GF-D8 (cell line): ENCODE data around the gene ZNF777.
A peak's percentile ranks its signal among the peaks of the same experiment; 100 is the strongest.

Experiments
- DNase-seq: peaks from one replicate; lab custom pipeline; 2025; lab: John Stamatoyannopoulos, UW

ZNF777 gene

GRCh38 chr7:149476791-149477190 lies 15.9 kb upstream of the ZNF777 start:
- DNase-seq = no peak

GRCh38 chr7:149475121-149476045 lies 14.5 kb upstream of the ZNF777 start:
- DNase-seq = no peak

- DNase-seq = no peak
Observed at GRCh38 chr7:149474309-149475120, 13.7 kb upstream of the ZNF777 start.

- no peak for DNase-seq
Observed at GRCh38 chr7:149473251-149473650, 12.4 kb upstream of the ZNF777 start.

GRCh38 chr7:149471289-149471953 lies 10.6 kb upstream of the ZNF777 start:
- DNase-seq = no peak

GRCh38 chr7:149469806-149470205 lies 8.9 kb upstream of the ZNF777 start:
- no peak for DNase-seq

GRCh38 chr7:149468208-149468607 lies 7.3 kb upstream of the ZNF777 start:
- peak; percentile 54 for DNase-seq

GRCh38 chr7:149467321-149467859 lies 6.5 kb upstream of the ZNF777 start:
- DNase-seq = no peak

- DNase-seq = no peak
Observed at GRCh38 chr7:149466364-149466763, 5.5 kb upstream of the ZNF777 start.

- no peak for DNase-seq
Observed at GRCh38 chr7:149463500-149464161, 2.8 kb upstream of the ZNF777 start.

- DNase-seq = no peak
Observed at GRCh38 chr7:149462101-149462520, 1.2 kb upstream of the ZNF777 start.

- DNase-seq = no peak
Observed at GRCh38 chr7:149459540-149460452, 1.1 kb downstream of the ZNF777 start.

GRCh38 chr7:149459201-149459539 lies 1.7 kb downstream of the ZNF777 start:
- DNase-seq = no peak

- no peak for DNase-seq
Observed at GRCh38 chr7:149458235-149458634, 2.6 kb downstream of the ZNF777 start.

GRCh38 chr7:149457766-149458165 lies 3.1 kb downstream of the ZNF777 start:
- no peak for DNase-seq

- DNase-seq = no peak
Observed at GRCh38 chr7:149456506-149457421, 4.1 kb downstream of the ZNF777 start.

- no peak for DNase-seq
Observed at GRCh38 chr7:149455175-149455950, 5.5 kb downstream of the ZNF777 start.

- no peak for DNase-seq
Observed at GRCh38 chr7:149454750-149455149, 6.1 kb downstream of the ZNF777 start.

- DNase-seq = no peak
Observed at GRCh38 chr7:149454006-149454405, 6.9 kb downstream of the ZNF777 start.
